Kidney (tissue), 14 donors: Measurements from ENCODE around the gene DLX6. TPM values are rescaled to one million over a fixed set of nuclear protein-coding genes. Genes with fewer than 3 reads are reported as not detected.
A peak's percentile ranks its signal among the peaks of the same experiment; 100 is the strongest.
"Not testable (repeated sequence)": the region's sequence is repeated elsewhere in the genome, so short reads cannot be mapped to it uniquely, and the experiment has no call there.

Experiments
- DNase-seq, 5 donors: peaks; one replicate each; pipeline ENCODE4 v3.0.0-alpha.2; 2013 to 2020
- FAIRE-seq: peaks from 2 replicates; lab custom pipeline; 2012; peaks lifted over from hg19 to GRCh38; lab: Jason Lieb, UNC
- H3K27ac ChIP-seq, 2 donors: one replicate each; pipeline ENCODE4 v1.7.0; 2013; ENCODE audit warnings: low read depth in 2 of 2, low read length in 2 of 2, inconsistent platforms in 1 of 2
- H3K27me3 ChIP-seq: one replicate; pipeline ENCODE4 v1.7.1; 2013; ENCODE audit warnings: low read length, inconsistent platforms; ENCODE audit not compliant: control insufficient read depth, insufficient read depth
- H3K36me3 ChIP-seq, 3 donors: one replicate each; pipeline versions ENCODE4 v1.7.0 to v1.7.1; 2013; ENCODE audit warnings: low read length in 3 of 3, control low read depth in 1 of 3, inconsistent platforms in 1 of 3; ENCODE audit not compliant: insufficient read depth in 3 of 3, control insufficient read depth in 2 of 3
- H3K4me1 ChIP-seq, 3 donors: one replicate each; pipeline versions ENCODE4 v1.7.0 to v1.7.1; 2013; ENCODE audit warnings: low read length in 3 of 3, inconsistent platforms in 1 of 3, low read depth in 1 of 3; ENCODE audit not compliant: control insufficient read depth in 2 of 3, insufficient read depth in 2 of 3
- H3K4me3 ChIP-seq, 3 donors: one replicate each; pipeline versions ENCODE4 v1.7.0 to v1.8.1; 2013; ENCODE audit warnings: low read length in 3 of 3, control low read depth in 1 of 3, inconsistent platforms in 1 of 3
- H3K9ac ChIP-seq, 3 donors: one replicate each; pipeline versions ENCODE4 v1.7.0 to v1.7.1; 2013; ENCODE audit warnings: low read length in 3 of 3, control low read depth in 1 of 3, inconsistent platforms in 1 of 3
- H3K9me3 ChIP-seq, 3 donors: one replicate each; pipeline versions ENCODE4 v1.7.0 to v1.7.1; 2013; ENCODE audit warnings: low read length in 3 of 3, control low read depth in 1 of 3, inconsistent platforms in 1 of 3; ENCODE audit not compliant: control insufficient read depth in 2 of 3, insufficient read depth in 1 of 3
- intact Hi-C: fragments of 100-400 bp; cut with DNase I; formaldehyde crosslinking; loops from one replicate; pipeline ENCODE4 v1.11.1; 2022
- polyA plus RNA-seq: library from polyadenylated mRNA; stranded (reverse); fragments of 350-450 nt; fragmentation: Illumina TruSeq; extraction: RNeasy Lipid Tissue Mini Kit (QIAGEN cat#74804); gene quantifications from one replicate; pipeline ENCODE4 v1.2.3, GENCODE V29; 2014; ENCODE audit warnings: low read depth, low replicate concordance; ENCODE audit not compliant: insufficient read depth
- total RNA-seq: library from RNA; stranded (reverse); fragmentation: NEBNext Ultra II Directional; extraction: Animal tissue kit (Norgen Biotek cat#: 25700); gene quantifications from one replicate; pipeline ENCODE4 v1.2.1, GENCODE V29; 2021
- TF ChIP-seq, protein P1 (sequence below): IDR thresholded peaks from 3 replicates; pipeline ENCODE4 v1.5.1; 2012; ENCODE audit warnings: mild to moderate bottlenecking, moderate library complexity, borderline replicate concordance; ENCODE audit not compliant: insufficient read depth; ENCODE audit errors: extremely low read depth
- donor health status: control.
- donor health status: control.
- donor health status: control.
- donor health status: control.
- donor health status: control.
- donor health status: DM: yes; HTN: yes; CAD: no.
- donor health status: Normal renal cell carcinoma (clear cell type).

Gene DLX6
- total and polyA plus RNA-seq, 2 donors from 2014 or later = 0.13 TPM; not detected in 1

GRCh38 chr7:97027427-97028234 is 22.3 kb downstream of the DLX6 start:
- H3K36me3 ChIP-seq = no peaks in the 10 kb centered on the region
- no peak overlapping the region for H3K27ac ChIP-seq
- peaks cover 44% of the 10 kb centered on the region for H3K27me3 ChIP-seq
- no peaks in the 10 kb centered on the region for H3K9me3 ChIP-seq
- peaks cover 0 to 14% (median 4%) of the 10 kb centered on the region in 3 donors for H3K4me1 ChIP-seq
- H3K4me3 ChIP-seq = peak overlapping the region in 2 of 3 donors; percentile 46 to 60
- FAIRE-seq (peak; percentile 27), DNase-seq (peak in 4 of 5 donors; percentile 78 to 91 (median 84))
- TF ChIP-seq, protein P1, sequence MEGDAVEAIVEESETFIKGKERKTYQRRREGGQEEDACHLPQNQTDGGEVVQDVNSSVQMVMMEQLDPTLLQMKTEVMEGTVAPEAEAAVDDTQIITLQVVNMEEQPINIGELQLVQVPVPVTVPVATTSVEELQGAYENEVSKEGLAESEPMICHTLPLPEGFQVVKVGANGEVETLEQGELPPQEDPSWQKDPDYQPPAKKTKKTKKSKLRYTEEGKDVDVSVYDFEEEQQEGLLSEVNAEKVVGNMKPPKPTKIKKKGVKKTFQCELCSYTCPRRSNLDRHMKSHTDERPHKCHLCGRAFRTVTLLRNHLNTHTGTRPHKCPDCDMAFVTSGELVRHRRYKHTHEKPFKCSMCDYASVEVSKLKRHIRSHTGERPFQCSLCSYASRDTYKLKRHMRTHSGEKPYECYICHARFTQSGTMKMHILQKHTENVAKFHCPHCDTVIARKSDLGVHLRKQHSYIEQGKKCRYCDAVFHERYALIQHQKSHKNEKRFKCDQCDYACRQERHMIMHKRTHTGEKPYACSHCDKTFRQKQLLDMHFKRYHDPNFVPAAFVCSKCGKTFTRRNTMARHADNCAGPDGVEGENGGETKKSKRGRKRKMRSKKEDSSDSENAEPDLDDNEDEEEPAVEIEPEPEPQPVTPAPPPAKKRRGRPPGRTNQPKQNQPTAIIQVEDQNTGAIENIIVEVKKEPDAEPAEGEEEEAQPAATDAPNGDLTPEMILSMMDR = peak; percentile 80
- H3K9ac ChIP-seq = peak overlapping the region in 1 of 3 donors; percentile 39
- intact Hi-C loops = loop anchor here (10.0 kb wide), 2 partner anchors 953 to 1113 kb away; no protein-coding TSS in a partner anchor

DNA sequence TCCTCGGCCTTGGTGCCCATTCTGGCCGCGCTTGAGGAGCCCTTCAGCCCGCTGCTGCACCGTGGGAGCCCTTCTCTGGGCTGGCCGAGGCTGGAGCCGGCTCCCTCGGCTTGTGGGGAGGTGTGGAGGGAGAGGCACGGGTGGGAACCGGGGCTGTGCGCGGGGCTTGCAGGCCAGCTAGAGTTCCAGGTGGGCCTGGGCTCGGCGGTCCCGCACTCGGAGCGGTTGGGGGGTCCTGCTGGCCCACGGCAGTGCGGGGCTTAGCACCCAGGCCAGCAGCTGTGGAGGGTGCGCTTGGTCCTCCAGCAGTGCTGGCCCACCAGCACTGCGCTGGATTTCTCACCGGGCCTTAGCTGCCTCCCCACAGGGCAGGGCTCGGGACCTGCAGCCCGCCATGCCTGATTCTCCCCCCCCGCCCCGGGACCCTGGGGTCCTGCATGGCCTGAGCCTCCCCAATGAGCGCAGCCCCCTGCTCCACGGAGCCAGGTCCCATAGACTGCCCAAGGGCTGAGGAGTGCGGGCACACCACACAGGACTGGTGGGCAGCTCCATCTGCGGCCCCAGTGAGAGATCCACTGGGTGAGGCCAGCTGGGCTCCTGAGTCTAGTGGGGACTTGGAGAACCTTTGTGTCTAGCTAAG is 29.0 kb downstream of the DLX6 start:
- H3K27ac ChIP-seq, intact Hi-C loops, FAIRE-seq, H3K9ac ChIP-seq, H3K4me1 ChIP-seq, H3K4me3 ChIP-seq, H3K9me3 ChIP-seq, DNase-seq, H3K36me3 ChIP-seq, H3K27me3 ChIP-seq: not testable (repeated sequence)

- Histone ChIP-seq H3K9me3 (no peaks in the 10 kb centered on the region), H3K27me3 (no peaks in the 10 kb centered on the region), H3K36me3 (no peaks in the 10 kb centered on the region), H3K9ac (no peak overlapping the region), H3K4me1 (no peaks in the 10 kb centered on the region), H3K4me3 (no peak overlapping the region), H3K27ac (no peak overlapping the region)
- DNase-seq = no peak
- intact Hi-C loops = no loop called here
- TF ChIP-seq, protein P1 = no peak
- FAIRE-seq = no peak
These were observed 34.2 kb downstream of the DLX6 start for GRCh38 chr7:97039374-97040065.

DNA sequence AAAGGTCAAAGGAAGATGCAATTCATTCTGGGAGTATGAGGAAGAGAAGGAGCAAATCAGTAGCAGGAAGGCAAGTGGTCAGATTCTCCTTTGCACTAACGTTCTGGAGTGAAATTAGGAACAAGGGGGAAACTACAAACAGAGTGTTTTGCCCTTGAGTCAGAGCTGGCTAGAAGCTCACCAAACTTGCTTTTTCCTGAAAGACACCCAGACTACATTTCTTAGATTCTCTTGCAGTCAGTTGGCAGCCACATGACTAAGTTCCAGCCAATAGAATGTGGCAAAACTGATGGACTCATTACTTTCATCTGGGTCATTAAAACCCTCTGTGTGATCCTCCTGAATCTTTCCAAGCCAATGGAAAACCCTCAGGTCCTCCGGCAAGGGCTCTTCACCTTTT is 37.9 kb downstream of the DLX6 start:
- intact Hi-C loops = no loop called here
- Histone ChIP-seq H3K27ac (no peak overlapping the region), H3K27me3 (no peaks in the 10 kb centered on the region), H3K4me1 (no peaks in the 10 kb centered on the region), H3K4me3 (no peak overlapping the region), H3K9me3 (no peaks in the 10 kb centered on the region), H3K9ac (no peak overlapping the region), H3K36me3 (no peaks in the 10 kb centered on the region)
- FAIRE-seq (no peak), DNase-seq (no peak)
- TF ChIP-seq, protein P1 = no peak
